HepG2 (cell line): Measurements from ENCODE around the gene EPB41L5. TPM values are rescaled to one million over a fixed set of nuclear protein-coding genes. Genes with fewer than 3 reads are reported as not detected.

Experiments used
- CCAR2 ChIP-seq: fragments of 200-400 bp; formaldehyde crosslinking; optimal IDR thresholded peaks from 2 replicates; pipeline ENCODE3; 2018; ENCODE audit warnings: low read depth, mild to moderate bottlenecking, low read length, moderate library complexity
- CEBPG ChIP-seq: IDR thresholded peaks from 2 replicates; pipeline ENCODE4 v1.6.1; 2016
- DNMT3B ChIP-seq: conservative IDR thresholded peaks from 2 replicates; pipeline ENCODE4 v1.6.1; 2016; ENCODE audit warnings: missing biosample characterization, control low read depth
- KLF13 ChIP-seq: sonication (generic); formaldehyde crosslinking; IDR thresholded peaks from 2 replicates; pipeline ENCODE4 v1.4.0; 2020; ENCODE audit warnings: mild to moderate bottlenecking, missing genetic modification reagents
- MXI1 ChIP-seq: IDR thresholded peaks from 3 replicates; pipeline ENCODE4 v1.6.1; 2012; ENCODE audit warnings: low read depth, low read length, inconsistent platforms, borderline replicate concordance
- NR2F1 ChIP-seq, 2 experiments: fragments of 450-650 bp in 1 of 2; formaldehyde crosslinking in 1 of 2; IDR thresholded peaks; 2 replicates each; pipeline versions ENCODE4 v1.5.0 to v1.6.1; 2016 to 2020; ENCODE audit warnings: mild to moderate bottlenecking in 1 of 2, missing compliant biosample characterization in 1 of 2, missing genetic modification reagents in 1 of 2, moderate library complexity in 1 of 2
- RBFOX2 ChIP-seq: fragments of 200-400 bp; formaldehyde crosslinking; IDR thresholded peaks from 2 replicates; pipeline ENCODE4 v1.6.1; 2017; ENCODE audit warnings: low read depth, mild to moderate bottlenecking, low read length
- RNF2 ChIP-seq: fragments of 450-650 bp; conservative IDR thresholded peaks from 2 replicates; pipeline ENCODE4 v1.6.1; 2016; ENCODE audit warnings: low read depth
- SNAPC2 ChIP-seq: sonication (generic); formaldehyde crosslinking; IDR thresholded peaks from 2 replicates; pipeline ENCODE4 v1.8.1; 2022; ENCODE audit warnings: mild to moderate bottlenecking, missing genetic modification reagents
- STAG1 ChIP-seq: sonication (generic); formaldehyde crosslinking; IDR thresholded peaks from 2 replicates; pipeline ENCODE4 v1.4.0; 2020; ENCODE audit warnings: missing genetic modification reagents
- ZBTB8A ChIP-seq: sonication (generic); formaldehyde crosslinking; IDR thresholded peaks from 2 replicates; pipeline ENCODE4 v1.4.0; 2020; ENCODE audit warnings: mild to moderate bottlenecking, low read depth, missing genetic modification reagents, borderline replicate concordance
- ZFX ChIP-seq: sonication (generic); formaldehyde crosslinking; IDR thresholded peaks from 2 replicates; pipeline ENCODE4 v1.4.0; 2020; ENCODE audit warnings: mild to moderate bottlenecking, low read depth, missing genetic modification reagents, moderate library complexity
- ZFY ChIP-seq: sonication (generic); formaldehyde crosslinking; IDR thresholded peaks from 2 replicates; pipeline ENCODE4 v1.4.0; 2020; ENCODE audit warnings: missing genetic modification reagents
- ZKSCAN1 ChIP-seq: fragments of 150-350 bp; IDR thresholded peaks from 2 replicates; pipeline ENCODE4 v1.6.1; 2014; ENCODE audit warnings: low read length
- ZNF350 ChIP-seq: sonication (generic); formaldehyde crosslinking; IDR thresholded peaks from 2 replicates; pipeline ENCODE4 v1.4.0; 2020; ENCODE audit warnings: mild to moderate bottlenecking, low read depth, missing genetic modification reagents, borderline replicate concordance
- ZNF484 ChIP-seq: sonication (generic); formaldehyde crosslinking; IDR thresholded peaks from 2 replicates; pipeline ENCODE4 v1.5.1; 2020; ENCODE audit warnings: mild to moderate bottlenecking, low read depth, missing genetic modification reagents, borderline replicate concordance
- polyA plus RNA-seq, 8 experiments: library from polyadenylated mRNA; depleted of rRNA in 3 of 8; stranded (reverse) in 7 of 8; unstranded in 1 of 8; fragments of >200 nt; fragmentation: Illumina TruSeq in 4 of 8; extraction: Trizol in 4 of 8; gene quantifications; 2 replicates each; pipeline versions ENCODE4 v1.2.1 to v1.2.3, GENCODE V29; 2011 to 2016; ENCODE audit warnings: low read depth in 4 of 8, missing spikeins in 1 of 8, mixed read lengths in 1 of 8; ENCODE audit not compliant: insufficient read depth in 1 of 8
- total RNA-seq, 5 experiments: library from RNA; depleted of rRNA; stranded (reverse); fragments of >200 nt; fragmentation: Illumina TruSeq; extraction: Trizol; gene quantifications; 2 replicates each; pipeline ENCODE4 v1.2.3, GENCODE V29; 2016; ENCODE audit warnings: low read depth in 1 of 5
- TF ChIP-seq, protein P1 (sequence below): sonication (generic); formaldehyde crosslinking; conservative IDR thresholded peaks from 2 replicates; pipeline ENCODE4 v1.8.0; 2022; ENCODE audit warnings: missing genetic modification reagents
- TF ChIP-seq, protein P2 (sequence below): sonication (generic); formaldehyde crosslinking; IDR thresholded peaks from 2 replicates; pipeline ENCODE4 v1.5.0; 2020; ENCODE audit warnings: missing genetic modification reagents

EPB41L5 gene
- total and polyA plus RNA-seq, 2 of the 13 experiments (the other 11 are each of a cell fraction or from before 2014, with no cell fraction given), result 40.5 to 47.5 TPM

DNA sequence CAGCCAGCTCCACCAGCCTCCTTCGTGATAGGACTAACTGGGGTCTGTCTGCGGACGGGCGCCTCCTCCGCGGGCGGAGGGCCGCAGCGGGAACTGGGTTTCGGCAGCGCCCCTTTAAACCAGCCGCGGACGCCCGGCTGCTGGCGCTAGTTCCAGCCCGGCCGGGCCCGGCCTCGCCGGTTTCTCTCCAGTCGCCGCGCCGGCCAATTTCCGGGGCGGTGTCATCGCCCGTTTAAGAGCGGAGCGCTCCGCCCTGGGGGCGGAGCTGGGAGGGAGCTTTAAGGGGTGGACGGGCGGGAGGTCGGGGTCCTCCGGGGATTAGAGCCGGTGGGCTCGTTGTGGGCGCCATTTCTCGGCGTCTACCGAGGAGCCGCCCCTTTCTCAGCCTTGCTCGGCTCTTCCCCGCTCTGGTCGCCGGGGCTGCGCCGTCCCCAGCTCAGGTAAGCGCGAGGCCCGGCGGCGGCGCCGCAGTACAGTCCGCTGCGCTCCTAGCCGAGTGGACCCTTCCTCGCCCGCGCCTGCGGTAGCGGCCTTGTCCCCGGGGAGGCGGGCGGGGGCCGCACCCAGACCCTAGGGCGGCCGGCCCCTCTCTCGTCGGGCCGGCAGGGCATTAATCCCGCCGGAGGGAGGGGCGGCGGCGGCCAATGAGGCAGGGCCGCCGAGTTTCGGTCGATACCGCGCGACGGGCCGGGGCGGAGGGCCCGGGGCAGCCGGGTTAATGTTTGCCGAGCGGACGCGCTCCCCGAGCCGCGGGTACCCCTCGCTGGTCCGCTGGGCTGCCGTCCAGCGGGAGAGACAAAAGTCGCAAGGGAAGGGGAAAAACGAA is at the start of gene EPB41L5 (continued):
- peak; percentile 70; the same call in 2 of the 3 replicates for TF ChIP-seq MXI1
- TF ChIP-seq, protein P1, sequence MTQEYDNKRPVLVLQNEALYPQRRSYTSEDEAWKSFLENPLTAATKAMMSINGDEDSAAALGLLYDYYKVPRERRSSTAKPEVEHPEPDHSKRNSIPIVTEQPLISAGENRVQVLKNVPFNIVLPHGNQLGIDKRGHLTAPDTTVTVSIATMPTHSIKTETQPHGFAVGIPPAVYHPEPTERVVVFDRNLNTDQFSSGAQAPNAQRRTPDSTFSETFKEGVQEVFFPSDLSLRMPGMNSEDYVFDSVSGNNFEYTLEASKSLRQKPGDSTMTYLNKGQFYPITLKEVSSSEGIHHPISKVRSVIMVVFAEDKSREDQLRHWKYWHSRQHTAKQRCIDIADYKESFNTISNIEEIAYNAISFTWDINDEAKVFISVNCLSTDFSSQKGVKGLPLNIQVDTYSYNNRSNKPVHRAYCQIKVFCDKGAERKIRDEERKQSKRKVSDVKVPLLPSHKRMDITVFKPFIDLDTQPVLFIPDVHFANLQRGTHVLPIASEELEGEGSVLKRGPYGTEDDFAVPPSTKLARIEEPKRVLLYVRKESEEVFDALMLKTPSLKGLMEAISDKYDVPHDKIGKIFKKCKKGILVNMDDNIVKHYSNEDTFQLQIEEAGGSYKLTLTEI (CRISPR knock-in tag), result no peak
- TF ChIP-seq RNF2, result peak; percentile 76
- peak; percentile 76 for TF ChIP-seq SNAPC2 (CRISPR knock-in tag)
- TF ChIP-seq KLF13 (CRISPR knock-in tag), result peak; percentile 92; the same call in 1 of the 2 replicates
- TF ChIP-seq STAG1 (CRISPR knock-in tag), result 0 out of 2 replicates have a peak, but pooled peaks have one; percentile 11
- peak; percentile 98 for TF ChIP-seq RBFOX2
- no peak for TF ChIP-seq DNMT3B
- TF ChIP-seq CCAR2, result no peak
- peak; percentile 99 for TF ChIP-seq ZFX (CRISPR knock-in tag)
- TF ChIP-seq NR2F1 (CRISPR knock-in tag; IDR thresholded peaks at IDR 0.05), result peak in 1 of 2 experiments; percentile 6; a peak in 1 of 4 replicates
- TF ChIP-seq ZKSCAN1, result no peak
- TF ChIP-seq ZNF484 (CRISPR knock-in tag), result no peak
- TF ChIP-seq ZNF350, result peak; percentile 84
- TF ChIP-seq CEBPG (CRISPR knock-in tag), result 0 out of 2 replicates have a peak, but pooled peaks have one; percentile 2
- TF ChIP-seq, protein P2, sequence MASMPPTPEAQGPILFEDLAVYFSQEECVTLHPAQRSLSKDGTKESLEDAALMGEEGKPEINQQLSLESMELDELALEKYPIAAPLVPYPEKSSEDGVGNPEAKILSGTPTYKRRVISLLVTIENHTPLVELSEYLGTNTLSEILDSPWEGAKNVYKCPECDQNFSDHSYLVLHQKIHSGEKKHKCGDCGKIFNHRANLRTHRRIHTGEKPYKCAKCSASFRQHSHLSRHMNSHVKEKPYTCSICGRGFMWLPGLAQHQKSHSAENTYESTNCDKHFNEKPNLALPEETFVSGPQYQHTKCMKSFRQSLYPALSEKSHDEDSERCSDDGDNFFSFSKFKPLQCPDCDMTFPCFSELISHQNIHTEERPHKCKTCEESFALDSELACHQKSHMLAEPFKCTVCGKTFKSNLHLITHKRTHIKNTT (CRISPR knock-in tag), result no peak
- peak; percentile 39; the same call in 1 of the 2 replicates for TF ChIP-seq ZBTB8A (CRISPR knock-in tag)
- peak; percentile 99 for TF ChIP-seq ZFY (CRISPR knock-in tag)
